SKM-1 (cell line): Measurements from ENCODE around the gene PCNX2.

Experiments used
- DNase-seq: peaks from one replicate; lab custom pipeline; 2025; ENCODE audit not compliant: unreplicated experiment; lab: John Stamatoyannopoulos, UW

Gene PCNX2, protein sequence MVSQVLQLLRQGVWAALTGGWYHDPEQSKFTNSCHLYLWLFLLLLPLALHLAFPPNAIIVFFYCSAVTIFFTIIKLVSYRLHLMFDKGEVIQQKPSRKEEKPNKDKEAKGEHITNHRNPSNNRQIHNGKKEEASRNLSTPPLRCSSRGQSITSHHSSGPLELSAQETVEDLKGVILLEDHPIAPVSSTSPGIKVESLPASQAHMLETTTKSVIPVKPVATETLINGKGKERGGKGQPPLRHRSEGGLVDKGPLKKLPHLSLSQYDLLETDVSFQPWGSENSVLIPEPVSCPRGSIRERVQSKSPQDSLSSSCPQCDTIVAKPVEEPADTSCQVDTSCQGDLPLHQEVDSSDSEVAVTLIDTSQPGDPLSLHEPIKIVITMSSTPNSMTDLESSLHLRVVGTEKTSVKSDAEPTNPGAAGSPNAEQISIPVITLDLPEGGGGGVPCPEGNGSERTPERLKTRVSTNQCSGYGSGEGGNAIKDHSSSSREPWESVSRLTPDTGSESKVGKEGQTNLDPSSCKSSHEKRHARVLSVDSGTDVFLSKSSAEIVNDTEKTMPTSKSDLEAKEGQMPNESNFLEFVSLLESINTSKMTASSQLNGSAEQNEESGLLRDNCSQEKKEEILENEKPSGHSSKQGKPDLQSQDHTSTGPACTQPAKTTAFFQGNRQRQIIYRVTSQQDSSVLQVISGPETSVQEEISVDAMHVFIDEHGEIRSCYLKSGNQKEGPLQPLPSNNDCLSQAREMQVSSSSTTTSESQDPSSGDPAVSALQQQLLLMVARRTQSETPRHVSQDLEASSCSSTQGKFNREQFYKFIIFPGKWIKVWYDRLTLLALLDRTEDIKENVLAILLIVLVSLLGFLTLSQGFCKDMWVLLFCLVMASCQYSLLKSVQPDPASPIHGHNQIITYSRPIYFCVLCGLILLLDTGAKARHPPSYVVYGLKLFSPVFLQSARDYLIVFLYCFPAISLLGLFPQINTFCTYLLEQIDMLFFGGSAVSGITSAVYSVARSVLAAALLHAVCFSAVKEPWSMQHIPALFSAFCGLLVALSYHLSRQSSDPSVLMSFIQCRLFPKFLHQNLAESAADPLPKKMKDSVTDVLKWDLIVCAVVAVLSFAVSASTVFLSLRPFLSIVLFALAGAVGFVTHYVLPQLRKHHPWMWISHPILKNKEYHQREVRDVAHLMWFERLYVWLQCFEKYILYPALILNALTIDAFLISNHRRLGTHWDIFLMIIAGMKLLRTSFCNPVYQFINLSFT (N-terminal part only)

DNA sequence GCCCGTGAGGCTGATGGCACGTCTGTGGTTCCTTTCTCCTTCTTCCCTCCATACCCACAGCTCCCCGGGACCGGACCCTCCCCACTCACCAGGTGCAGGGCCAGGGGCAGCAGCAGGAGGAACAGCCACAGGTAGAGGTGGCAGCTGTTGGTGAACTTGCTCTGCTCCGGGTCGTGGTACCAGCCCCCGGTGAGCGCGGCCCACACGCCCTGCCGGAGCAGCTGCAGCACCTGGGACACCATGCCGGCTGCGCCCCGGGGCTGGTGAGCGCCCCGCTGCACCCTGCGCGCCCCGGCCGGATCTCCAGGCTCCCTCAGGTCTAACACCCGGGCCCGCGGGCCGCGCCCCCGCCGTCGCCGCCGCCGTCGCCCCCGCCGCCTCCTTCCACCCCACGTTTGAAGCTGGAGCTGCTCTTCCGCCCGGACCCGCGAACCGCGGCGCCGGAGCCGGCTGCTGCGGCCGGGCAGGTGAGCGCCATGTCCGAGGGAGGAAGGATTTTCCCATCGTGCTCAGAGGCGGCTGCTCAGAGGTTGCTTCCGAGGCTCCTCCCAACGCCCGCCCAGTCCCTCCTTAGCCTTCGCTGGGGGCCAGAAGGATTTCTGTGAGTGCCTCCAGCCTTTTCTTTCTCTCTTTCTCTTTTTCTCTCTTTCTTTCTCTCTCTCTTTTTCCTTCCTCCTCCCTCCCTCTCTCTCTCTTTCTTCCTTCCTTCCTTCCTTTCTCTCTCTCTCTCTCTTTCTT lies at the start of gene PCNX2:
PCNX2 (minus strand) TSS at position 489 of the 738 bp plus-strand sequence; CDS start at position 242, 247 bp downstream.
- DNase-seq = peak; percentile 44

DNA sequence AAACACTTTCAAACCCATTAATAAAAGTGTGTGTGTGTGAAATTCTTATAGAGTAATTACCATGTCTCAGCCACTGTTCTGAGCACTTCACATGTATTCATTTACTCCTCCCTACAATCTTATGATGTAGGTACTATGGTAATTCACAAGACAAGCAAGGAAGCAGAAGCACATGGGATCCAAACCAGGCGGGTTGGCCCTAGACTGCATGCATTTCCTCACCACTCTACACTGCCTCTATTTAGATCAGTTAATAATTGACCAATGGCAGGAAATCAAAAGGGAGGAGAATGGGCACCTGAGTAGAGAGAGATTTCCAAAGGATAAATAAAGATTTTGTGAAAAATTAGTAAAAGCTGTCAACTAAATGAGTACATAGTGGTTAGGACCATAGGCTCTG lies 47.7 kb upstream of the PCNX2 start:
- no peak for DNase-seq

DNA sequence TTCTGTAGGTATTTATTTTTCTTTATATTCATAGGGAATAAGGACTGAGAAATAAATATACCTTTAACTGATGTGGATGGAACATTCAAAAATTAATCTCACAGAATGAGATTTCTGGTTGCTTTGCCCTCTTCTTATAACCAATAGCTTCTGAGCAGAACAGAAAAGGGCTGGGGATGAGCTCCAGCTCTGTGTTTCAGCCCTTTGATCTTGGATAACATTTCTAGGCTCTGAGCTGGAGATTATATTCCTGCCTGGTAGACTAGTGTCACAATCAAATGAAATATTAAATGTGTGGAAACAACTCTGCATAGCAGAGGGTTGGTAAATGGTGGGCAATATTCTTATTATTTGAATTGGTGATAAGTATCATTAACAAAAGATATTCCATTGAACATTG lies 46.6 kb upstream of the PCNX2 start:
- DNase-seq = no peak

DNA sequence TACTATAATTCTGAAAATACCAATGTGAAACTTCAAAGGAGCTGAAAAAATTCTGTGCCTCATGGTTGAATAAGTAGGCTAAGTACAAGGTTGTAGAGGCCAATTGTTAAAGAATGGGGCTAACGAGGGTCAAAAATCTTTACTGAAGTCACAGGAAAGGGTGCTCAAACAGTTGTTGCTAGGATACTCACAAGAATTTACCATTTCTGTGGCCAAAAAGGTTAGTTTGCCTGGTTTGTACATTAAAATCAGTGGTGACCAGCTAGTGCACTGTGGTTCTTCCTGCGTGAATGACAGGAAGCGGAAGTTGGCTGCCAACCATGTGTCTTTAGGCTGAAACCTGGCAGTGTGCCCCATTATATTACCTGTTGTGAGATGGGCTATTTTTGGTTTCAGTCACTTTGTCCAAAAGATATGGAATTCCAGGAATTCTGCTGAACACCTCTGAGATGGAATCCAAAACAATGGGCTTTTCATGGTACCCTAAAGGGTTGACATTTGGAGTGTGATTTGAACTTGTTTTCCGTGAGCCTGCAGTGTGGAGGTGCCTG lies 45.5 kb upstream of the PCNX2 start:
- no peak for DNase-seq

DNA sequence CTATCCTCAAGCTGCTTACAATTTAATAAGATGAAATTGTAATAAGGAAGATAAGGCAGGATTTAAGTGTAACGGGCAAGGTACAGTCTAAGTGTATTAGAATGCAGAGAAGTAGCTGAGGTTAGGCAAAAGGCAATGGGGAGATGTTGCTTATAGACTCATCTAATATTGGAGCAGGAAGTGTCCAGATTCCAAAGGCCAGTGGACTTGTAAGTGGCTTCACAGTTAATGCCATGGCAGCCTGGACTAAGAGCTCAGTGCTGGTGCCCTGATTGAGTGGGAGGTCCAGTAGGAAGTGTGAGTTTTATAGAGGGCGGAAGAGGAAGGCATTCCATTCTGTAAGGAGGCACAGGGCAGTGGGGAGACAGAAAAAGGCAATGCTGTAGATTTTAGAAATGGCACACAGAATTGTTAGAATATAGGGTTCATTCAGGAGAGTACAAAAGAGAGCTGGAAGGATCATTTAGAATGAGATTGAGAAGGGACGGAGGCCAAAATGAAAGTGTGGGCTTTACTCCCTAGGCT lies 44.6 kb upstream of the PCNX2 start:
- no peak for DNase-seq

DNA sequence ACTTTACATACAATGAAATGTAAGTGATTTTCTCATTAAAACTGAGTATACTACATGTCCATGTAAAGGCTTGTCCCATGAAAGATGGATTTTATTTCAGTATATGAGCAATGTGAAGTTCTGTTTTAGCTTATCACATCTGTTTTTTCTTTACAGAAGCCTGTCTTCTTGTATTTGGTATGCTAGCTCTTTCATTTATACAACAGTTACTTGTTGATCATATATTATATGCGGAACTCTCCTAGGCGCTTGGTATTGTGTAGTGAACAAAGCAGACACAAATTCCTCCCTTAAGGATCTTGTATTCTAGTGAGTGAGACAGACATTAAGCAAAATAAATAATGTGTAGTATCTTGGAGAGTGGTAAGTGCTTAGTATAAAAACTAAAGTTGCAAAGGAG lies 42.6 kb upstream of the PCNX2 start:
- DNase-seq = no peak

DNA sequence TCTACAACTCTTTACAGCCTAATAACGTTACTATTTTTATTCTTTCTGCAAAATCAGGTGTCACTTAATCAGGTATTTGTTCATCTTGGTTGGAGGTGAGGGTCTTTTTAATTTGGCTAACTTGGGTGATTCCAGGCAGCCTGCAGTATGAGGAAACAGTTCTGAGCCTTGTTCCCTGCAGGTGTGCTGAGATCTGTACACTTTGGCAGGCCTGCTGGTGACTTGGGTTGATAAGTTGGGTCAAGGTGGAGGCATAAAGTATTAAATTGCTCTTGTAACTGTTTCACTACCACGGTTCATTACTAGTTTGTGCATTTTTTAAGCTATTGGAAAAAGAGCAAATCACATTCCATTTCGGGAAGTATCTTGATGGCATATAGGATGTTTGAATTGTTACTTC lies 42.0 kb upstream of the PCNX2 start:
- DNase-seq = no peak

DNA sequence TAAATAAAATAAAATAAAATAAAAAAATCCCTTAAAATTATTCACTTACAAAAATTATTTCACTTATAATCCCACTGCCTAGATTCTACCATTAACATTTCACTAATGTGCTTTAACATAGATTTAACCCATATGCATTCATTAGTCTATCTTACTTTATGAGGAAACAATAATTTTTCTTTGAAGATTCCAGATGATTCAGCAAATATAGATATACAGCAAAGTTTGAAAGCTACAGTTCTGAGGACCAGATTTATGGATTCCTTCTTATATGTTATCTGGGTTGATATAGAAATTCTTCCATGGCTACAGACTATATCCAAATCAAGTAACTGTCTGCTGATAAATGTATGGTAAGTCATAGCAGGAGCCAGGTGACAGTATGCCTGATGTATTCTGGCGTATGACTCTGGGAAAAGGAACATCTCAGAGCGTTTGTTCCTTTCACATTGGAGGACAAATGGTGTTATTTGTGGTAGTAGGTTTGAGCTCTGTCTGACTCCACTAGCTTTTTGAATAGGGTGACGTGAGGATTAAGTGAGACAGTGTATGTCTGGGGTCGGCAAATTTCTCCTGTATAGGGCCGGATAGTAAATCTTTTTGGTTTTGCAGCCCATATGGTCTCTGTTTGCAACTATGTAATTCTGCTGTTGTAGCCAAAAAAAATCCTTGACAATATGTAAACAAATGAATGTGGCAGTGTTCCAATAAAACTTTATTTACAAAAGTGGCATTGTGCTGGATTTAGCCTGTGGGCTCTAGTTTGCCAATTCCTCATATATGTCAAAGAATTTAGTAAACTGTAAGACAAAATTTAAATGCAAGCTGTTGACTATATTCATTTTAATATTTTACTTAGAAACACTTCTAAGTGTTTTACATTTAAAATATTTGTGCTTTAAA lies 41.3 kb upstream of the PCNX2 start:
- no peak for DNase-seq

DNA sequence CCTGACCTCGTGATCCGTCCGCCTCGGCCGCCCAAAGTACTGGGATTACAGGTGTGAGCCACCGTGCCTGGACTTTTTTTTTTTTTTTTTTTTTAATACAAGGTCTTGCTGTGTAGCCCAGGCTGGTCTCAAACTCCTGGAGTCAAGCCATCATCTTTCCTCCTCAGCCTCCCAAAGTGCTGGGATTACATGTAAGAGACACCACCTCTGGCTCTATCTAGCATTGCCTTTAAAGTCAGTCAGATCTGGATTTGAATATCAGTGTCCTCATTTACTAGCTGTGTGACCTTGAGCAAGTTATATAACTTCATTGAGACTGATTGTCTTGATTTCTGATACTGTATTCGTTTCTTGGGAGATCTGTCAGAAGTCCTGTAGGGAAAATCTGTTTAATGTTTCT lies 38.6 kb upstream of the PCNX2 start:
- DNase-seq = no peak

DNA sequence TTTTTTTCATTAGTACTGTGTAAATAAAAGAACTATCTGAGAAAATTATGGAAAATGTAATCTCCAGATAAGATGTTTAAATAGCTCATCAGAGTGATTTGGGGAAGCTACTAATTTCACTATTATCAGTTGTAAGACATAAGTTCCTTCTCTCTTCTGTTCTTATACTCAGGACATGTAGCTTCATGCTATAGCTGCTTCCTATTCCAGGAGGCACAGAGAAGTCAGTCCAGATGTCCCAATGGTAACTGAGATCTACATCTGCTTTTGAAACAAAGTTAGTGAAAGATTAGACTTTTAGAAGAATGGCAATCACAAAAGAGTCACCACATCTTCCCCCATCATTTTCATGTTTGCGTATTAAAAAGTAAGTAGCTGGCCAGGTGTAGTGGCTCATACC lies 37.6 kb upstream of the PCNX2 start:
- DNase-seq = peak; percentile 51

DNA sequence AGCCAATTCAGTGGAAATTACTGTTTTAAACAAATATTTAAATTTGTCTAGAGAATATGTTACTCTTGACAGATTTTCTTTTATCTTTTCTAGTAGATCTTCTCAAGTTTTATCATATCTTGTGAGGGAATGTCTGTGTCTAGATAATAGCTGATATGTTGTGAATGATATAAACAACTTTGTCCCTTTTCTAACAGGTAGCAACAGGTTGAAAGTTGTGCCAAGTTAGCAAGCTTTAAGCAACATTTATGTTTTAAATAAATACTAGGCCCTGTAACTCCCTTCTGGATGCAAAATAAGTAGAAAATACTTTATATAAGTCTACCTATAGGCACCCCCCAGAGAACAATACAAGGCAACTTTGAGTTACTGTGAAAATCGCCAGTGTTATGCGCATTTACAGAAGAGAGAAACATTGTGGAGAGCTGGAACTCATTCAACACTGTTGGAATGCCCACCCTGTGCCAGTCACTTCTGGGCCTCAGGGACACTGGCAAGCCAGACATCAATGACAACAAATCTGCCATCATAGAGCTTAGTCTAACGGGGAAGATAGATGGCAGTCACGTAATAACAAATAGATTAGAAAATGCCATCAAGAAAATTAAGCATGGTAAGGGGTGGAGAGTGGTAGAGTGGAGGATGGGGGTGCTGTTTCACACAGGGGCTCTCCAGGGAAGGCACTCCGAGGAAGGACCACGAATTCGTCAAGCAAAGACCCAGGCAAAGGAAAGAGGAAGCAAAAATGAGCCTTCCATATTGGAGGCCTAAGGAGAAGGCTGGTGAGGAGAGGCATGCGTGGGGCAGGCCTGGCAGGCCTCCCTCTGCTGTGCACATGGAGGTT lies 36.4 kb upstream of the PCNX2 start:
- no peak for DNase-seq

DNA sequence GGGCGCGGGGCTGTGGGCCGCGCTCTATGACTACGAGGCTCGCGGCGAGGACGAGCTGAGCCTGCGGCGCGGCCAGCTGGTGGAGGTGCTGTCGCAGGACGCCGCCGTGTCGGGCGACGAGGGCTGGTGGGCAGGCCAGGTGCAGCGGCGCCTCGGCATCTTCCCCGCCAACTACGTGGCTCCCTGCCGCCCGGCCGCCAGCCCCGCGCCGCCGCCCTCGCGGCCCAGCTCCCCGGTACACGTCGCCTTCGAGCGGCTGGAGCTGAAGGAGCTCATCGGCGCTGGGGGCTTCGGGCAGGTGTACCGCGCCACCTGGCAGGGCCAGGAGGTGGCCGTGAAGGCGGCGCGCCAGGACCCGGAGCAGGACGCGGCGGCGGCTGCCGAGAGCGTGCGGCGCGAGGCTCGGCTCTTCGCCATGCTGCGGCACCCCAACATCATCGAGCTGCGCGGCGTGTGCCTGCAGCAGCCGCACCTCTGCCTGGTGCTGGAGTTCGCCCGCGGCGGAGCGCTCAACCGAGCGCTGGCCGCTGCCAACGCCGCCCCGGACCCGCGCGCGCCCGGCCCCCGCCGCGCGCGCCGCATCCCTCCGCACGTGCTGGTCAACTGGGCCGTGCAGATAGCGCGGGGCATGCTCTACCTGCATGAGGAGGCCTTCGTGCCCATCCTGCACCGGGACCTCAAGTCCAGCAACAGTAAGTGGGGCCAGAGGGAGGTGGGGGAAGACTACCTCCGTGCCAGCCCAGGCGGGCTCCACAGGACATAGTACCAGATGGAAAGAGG lies 32.8 kb upstream of the PCNX2 start:
- DNase-seq = no peak

DNA sequence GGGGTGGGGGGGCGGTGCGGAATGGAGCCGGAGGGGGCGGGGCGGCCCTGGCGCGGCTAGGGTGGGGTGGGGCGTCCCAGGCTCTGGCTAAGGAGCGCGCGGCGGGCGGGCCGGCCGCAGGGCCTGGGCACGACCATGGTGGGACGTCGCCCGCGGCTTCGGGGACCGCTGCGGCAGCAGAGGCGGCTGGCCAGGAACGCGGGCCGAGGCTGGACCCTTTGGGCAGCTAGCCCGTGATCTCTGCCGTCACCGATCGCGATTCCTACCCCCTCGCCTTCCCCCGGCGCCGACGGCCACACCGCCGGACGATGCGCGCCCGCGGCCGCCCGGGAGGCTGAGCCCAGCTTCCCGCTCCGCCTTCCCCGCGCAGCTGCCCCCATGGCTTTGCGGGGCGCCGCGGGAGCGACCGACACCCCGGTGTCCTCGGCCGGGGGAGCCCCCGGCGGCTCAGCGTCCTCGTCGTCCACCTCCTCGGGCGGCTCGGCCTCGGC lies 32.2 kb upstream of the PCNX2 start, which contains the start of gene MAP3K21:
MAP3K21 (plus strand) TSS at position 74 of the 491 bp plus-strand sequence; CDS start at position 379, 305 bp downstream.
- DNase-seq = no peak

DNA sequence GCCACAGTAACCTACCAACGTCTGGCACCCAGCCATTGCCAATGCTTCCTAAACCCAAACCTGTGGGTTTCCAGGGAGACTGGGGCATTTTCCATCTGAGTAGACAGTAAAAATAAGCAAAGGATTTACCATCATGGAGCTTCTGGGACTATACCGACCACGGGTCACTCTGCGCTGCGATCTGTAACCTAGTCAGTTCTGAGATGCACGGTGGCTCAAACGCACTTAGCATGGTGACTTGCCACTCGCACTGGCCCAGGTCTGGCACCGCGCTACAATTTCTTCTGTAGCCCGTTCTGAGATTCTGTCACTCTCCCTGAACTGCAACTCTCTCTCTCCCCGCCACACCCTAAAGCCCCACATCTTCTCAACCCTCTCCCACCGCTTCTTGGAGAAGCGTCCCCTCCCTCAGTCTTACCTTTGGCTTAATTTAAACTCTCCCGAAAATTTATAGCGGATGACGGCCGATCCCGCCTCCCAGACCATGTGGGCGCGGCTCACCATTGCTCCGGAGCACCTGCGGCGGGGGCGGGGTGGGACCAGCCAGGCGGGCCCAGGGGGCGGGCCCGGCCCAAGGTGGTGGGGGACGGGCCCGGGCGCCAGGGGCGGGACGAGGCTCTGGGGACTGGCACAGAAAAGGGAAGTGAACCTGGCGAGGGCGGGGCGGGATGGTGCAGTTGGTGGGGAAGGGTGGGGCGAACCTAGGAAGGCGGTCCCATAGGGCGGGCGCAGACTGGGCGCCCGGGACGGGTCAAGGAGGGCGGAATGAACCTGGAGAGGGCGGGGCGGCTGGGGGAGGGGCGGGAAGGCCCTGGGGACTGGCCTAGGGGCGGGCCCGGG lies 31.5 kb upstream of the PCNX2 start:
- peak; percentile 98 for DNase-seq

DNA sequence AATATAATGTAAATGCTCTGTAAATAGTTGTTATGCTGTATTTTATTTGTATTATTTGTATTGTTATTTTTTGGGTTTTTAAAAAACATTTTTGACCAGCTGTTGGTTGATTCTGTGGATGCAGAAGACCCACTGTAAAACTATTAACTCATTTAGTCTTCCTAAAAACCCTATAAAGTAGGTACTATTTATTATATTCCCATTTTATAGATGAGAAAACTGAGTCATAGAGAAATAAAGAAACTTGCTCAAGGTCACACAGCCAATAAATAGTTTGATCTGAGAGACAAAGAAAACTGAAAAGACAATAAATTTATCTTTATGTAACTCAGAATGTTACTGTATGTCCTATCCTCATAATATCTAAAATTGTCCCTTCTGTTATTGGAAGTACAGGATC lies 30.8 kb upstream of the PCNX2 start:
- no peak for DNase-seq

DNA sequence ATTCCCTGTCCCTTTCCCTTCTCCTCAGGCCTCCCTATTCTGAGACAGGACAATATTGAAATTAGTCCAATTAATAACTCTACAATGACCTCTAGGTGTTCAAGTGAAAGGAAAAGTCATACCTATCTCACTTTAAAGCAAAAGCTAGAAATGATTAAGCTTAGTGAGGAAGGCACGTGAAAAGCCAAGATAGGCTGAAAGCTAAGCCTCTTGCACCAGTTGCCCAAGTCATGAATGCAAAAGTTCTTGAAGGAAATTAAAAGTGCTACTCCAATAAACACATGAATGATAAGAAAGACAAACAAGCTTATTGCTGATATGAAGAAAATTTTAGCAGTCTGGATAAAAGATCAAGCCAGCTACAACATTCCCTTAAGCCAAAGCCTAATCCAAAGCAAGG lies 28.2 kb upstream of the PCNX2 start:
- DNase-seq = no peak
